H1 (cell line): ENCODE data around the gene ECEL1. TPM values are rescaled to one million over a fixed set of nuclear protein-coding genes. Genes with fewer than 3 reads are reported as not detected.

Source experiments
- CTCF ChIA-PET: fragments of 300-600 bp; sonication (Branson Sonifier 250); formaldehyde crosslinking; loops from one replicate; lab custom pipeline; 2021; ENCODE audit not compliant: partially characterized antibody; lab: Charles Lee
- POLR2A ChIA-PET: fragments of 300-600 bp; sonication (Branson Sonifier 250); formaldehyde crosslinking; loops from one replicate; lab custom pipeline; 2021; ENCODE audit warnings: inconsistent platforms; ENCODE audit not compliant: partially characterized antibody; lab: Charles Lee
- DNase-seq, 2 experiments: peaks; one replicate each; pipeline versions ENCODE4 v3.0.0 to v3.0.0-alpha.2; 2010 to 2022; ENCODE audit warnings: low spot score in 2 of 2, low read depth in 1 of 2, mixed read lengths in 1 of 2
- FAIRE-seq: peaks from 2 replicates; lab custom pipeline; 2011; peaks lifted over from hg19 to GRCh38; lab: Jason Lieb, UNC
- H2AFZ ChIP-seq: 2 replicates; pipeline ENCODE4 v1.8.1; 2012; ENCODE audit warnings: low read length, inconsistent platforms
- H2AK5ac ChIP-seq: 2 replicates; pipeline ENCODE4 v1.6.1; 2013; ENCODE audit warnings: low read depth, low read length
- H2BK120ac ChIP-seq: replicated peaks from 2 replicates; pipeline ENCODE3; 2013; ENCODE audit warnings: low read depth, low read length, inconsistent platforms
- H2BK12ac ChIP-seq: 2 replicates; pipeline ENCODE4 v1.6.1; 2013; ENCODE audit warnings: low read depth, low read length
- H2BK15ac ChIP-seq: 2 replicates; pipeline ENCODE4 v1.6.1; 2013; ENCODE audit warnings: low read length
- H2BK20ac ChIP-seq: 2 replicates; pipeline ENCODE4 v1.6.1; 2013; ENCODE audit warnings: low read length
- H2BK5ac ChIP-seq: 2 replicates; pipeline ENCODE4 v1.6.1; 2013; ENCODE audit warnings: low read depth, low read length
- H3K14ac ChIP-seq: 2 replicates; pipeline ENCODE4 v1.6.1; 2013; ENCODE audit warnings: inconsistent platforms; ENCODE audit not compliant: insufficient read length
- H3K18ac ChIP-seq: 2 replicates; pipeline ENCODE4 v1.6.1; 2013; ENCODE audit warnings: low read length; ENCODE audit errors: extremely low read depth
- H3K23ac ChIP-seq: 2 replicates; pipeline ENCODE4 v1.6.1; 2013; ENCODE audit warnings: inconsistent platforms; ENCODE audit not compliant: insufficient read length
- H3K23me2 ChIP-seq: 2 replicates; pipeline ENCODE4 v1.6.1; 2013; ENCODE audit warnings: low read depth, low read length
- H3K27ac ChIP-seq: 2 replicates; pipeline ENCODE4 v1.6.1; 2011; ENCODE audit warnings: low read depth, low read length, inconsistent platforms
- H3K27me3 ChIP-seq, 4 experiments: replicated peaks in 1 of 4; 1 replicate in 1 of 4; 2 replicates in 3 of 4; pipeline versions ENCODE4 v1.6.1 to v1.8.1; 2011 to 2013; ENCODE audit warnings: low read length in 3 of 4, mild to moderate bottlenecking in 3 of 4, inconsistent platforms in 2 of 4, mixed read lengths in 2 of 4, moderate library complexity in 1 of 4; ENCODE audit not compliant: control insufficient read depth in 3 of 4, insufficient read depth in 3 of 4; ENCODE audit errors: extremely low read depth in 1 of 4
- H3K36me3 ChIP-seq, 4 experiments: 2 replicates each; pipeline versions ENCODE4 v1.6.1 to v1.8.1; 2011 to 2013; ENCODE audit warnings: mild to moderate bottlenecking in 4 of 4, low read length in 3 of 4, moderate library complexity in 2 of 4, control low read depth in 1 of 4, inconsistent platforms in 1 of 4; ENCODE audit not compliant: insufficient read depth in 4 of 4, control insufficient read depth in 2 of 4
- H3K4ac ChIP-seq: replicated peaks from 2 replicates; pipeline ENCODE3; 2013; ENCODE audit warnings: low read length, low read depth, mixed read lengths, inconsistent platforms; ENCODE audit not compliant: insufficient read length
- H3K4me1 ChIP-seq, 4 experiments: replicated peaks in 1 of 4; 1 replicate in 1 of 4; 2 replicates in 3 of 4; pipeline versions ENCODE4 v1.6.1 to v1.8.1; 2011 to 2013; ENCODE audit warnings: low read length in 3 of 4, inconsistent platforms in 2 of 4, mixed read lengths in 1 of 4; ENCODE audit not compliant: insufficient read depth in 4 of 4, control insufficient read depth in 3 of 4
- H3K4me2 ChIP-seq, 2 experiments: 2 replicates each; pipeline versions ENCODE4 v1.6.1 to v1.8.1; 2011 to 2013; ENCODE audit warnings: low read depth in 2 of 2, low read length in 2 of 2, control low read depth in 1 of 2, inconsistent platforms in 1 of 2, mild to moderate bottlenecking in 1 of 2; ENCODE audit not compliant: insufficient read depth in 1 of 2
- H3K4me3 ChIP-seq, 4 experiments: fragments of 200-600, 300-600 bp in 1 of 4; sonication (generic), shearing (Covaris generic), sonication (Bioruptor Twin) in 1 of 4; 2 replicates each; pipeline versions ENCODE4 v1.5.1 to v1.8.1; 2011 to 2016; ENCODE audit warnings: low read length in 4 of 4, low read depth in 3 of 4, control low read depth in 2 of 4, inconsistent platforms in 2 of 4, mild to moderate bottlenecking in 2 of 4, mixed read lengths in 1 of 4, moderate library complexity in 1 of 4; ENCODE audit not compliant: insufficient read depth in 2 of 4; ENCODE audit errors: extremely low read depth in 1 of 4
- H3K56ac ChIP-seq: replicated peaks from 2 replicates; pipeline ENCODE3; 2013; ENCODE audit warnings: low read depth, mild to moderate bottlenecking, mixed read lengths, low read length, inconsistent platforms; ENCODE audit not compliant: insufficient read length
- H3K79me1 ChIP-seq: 2 replicates; pipeline ENCODE4 v1.6.1; 2013; ENCODE audit warnings: low read depth, low read length, control low read depth
- H3K79me2 ChIP-seq, 2 experiments: 2 replicates each; pipeline versions ENCODE4 v1.6.1 to v1.8.1; 2012 to 2013; ENCODE audit warnings: low read length in 2 of 2, mild to moderate bottlenecking in 2 of 2, inconsistent platforms in 1 of 2; ENCODE audit not compliant: insufficient read depth in 2 of 2, control insufficient read depth in 1 of 2
- H3K9ac ChIP-seq, 4 experiments: replicated peaks in 1 of 4; 1 replicate in 1 of 4; 2 replicates in 3 of 4; pipeline versions ENCODE4 v1.6.1 to v1.8.1; 2011 to 2013; ENCODE audit warnings: low read depth in 3 of 4, low read length in 3 of 4, control low read depth in 2 of 4, mild to moderate bottlenecking in 2 of 4, moderate library complexity in 2 of 4, inconsistent platforms in 1 of 4; ENCODE audit errors: extremely low read depth in 1 of 4
- H3K9me3 ChIP-seq, 2 experiments: 2 replicates each; pipeline versions ENCODE4 v1.6.1 to v1.8.1; 2012 to 2013; ENCODE audit warnings: mild to moderate bottlenecking in 2 of 2, moderate library complexity in 2 of 2, control low read depth in 1 of 2, inconsistent platforms in 1 of 2, low read depth in 1 of 2, low read length in 1 of 2, mixed read lengths in 1 of 2; ENCODE audit not compliant: insufficient read depth in 2 of 2
- H4K20me1 ChIP-seq, 2 experiments: replicated peaks in 1 of 2; 2 replicates each; pipeline versions ENCODE3 to v1.8.1; 2011 to 2013; ENCODE audit warnings: inconsistent platforms in 2 of 2, low read length in 2 of 2, mild to moderate bottlenecking in 1 of 2; ENCODE audit not compliant: insufficient read depth in 2 of 2, control insufficient read depth in 1 of 2
- H4K5ac ChIP-seq: 2 replicates; pipeline ENCODE4 v1.6.1; 2013; ENCODE audit warnings: low read length, low read depth, mixed read lengths, inconsistent platforms; ENCODE audit not compliant: insufficient read length
- H4K8ac ChIP-seq: 2 replicates; pipeline ENCODE4 v1.8.0; 2013; ENCODE audit warnings: mild to moderate bottlenecking, moderate library complexity, low read length, inconsistent platforms; ENCODE audit not compliant: insufficient read depth; ENCODE audit errors: extremely low read depth
- H4K91ac ChIP-seq: replicated peaks from 2 replicates; pipeline ENCODE3; 2013; ENCODE audit warnings: low read length, mixed read lengths, inconsistent platforms; ENCODE audit not compliant: insufficient read length
- BCL11A ChIP-seq, 2 experiments: IDR thresholded peaks; one replicate each; pipeline ENCODE4 v1.6.1; 2011; ENCODE audit warnings: low read depth in 2 of 2, low read length in 2 of 2, mild to moderate bottlenecking in 2 of 2
- HDAC2 ChIP-seq, 2 experiments: fragments of 300-600 bp in 1 of 2; sonication (generic) in 1 of 2; IDR thresholded peaks; 2 replicates each; pipeline ENCODE4 v1.6.1; 2011 to 2012; ENCODE audit warnings: low read depth in 2 of 2, low read length in 2 of 2, mild to moderate bottlenecking in 2 of 2, moderate library complexity in 2 of 2, borderline replicate concordance in 1 of 2, inconsistent platforms in 1 of 2
- KDM4A ChIP-seq: IDR thresholded peaks from one replicate; pipeline ENCODE4 v1.7.1; 2012; ENCODE audit warnings: low read depth, mild to moderate bottlenecking, moderate library complexity, low read length, inconsistent platforms; ENCODE audit not compliant: severe bottlenecking
- POU5F1 ChIP-seq: IDR thresholded peaks from 2 replicates; pipeline ENCODE4 v1.6.1; 2011; ENCODE audit warnings: low read depth, mild to moderate bottlenecking, low read length, moderate library complexity
- RNF2 ChIP-seq: fragments of 200-900, 300-1000 bp; sonication (generic); IDR thresholded peaks from 2 replicates; pipeline ENCODE4 v1.7.1; 2016; ENCODE audit warnings: borderline replicate concordance, low read depth, mild to moderate bottlenecking, antibody characterized with exemption, low read length; ENCODE audit not compliant: poor library complexity, severe bottlenecking; ENCODE audit errors: missing control alignments
- SAP30 ChIP-seq: fragments of 300-600 bp; sonication (generic); IDR thresholded peaks from 2 replicates; pipeline ENCODE4 v1.7.1; 2012; ENCODE audit warnings: low read length, moderate library complexity, mild to moderate bottlenecking, inconsistent platforms; ENCODE audit not compliant: insufficient read depth, insufficient replicate concordance
- SIN3A ChIP-seq, 2 experiments: IDR thresholded peaks in 1 of 2; conservative IDR thresholded peaks in 1 of 2; 2 replicates each; pipeline ENCODE4 v1.6.1; 2011 to 2012; ENCODE audit warnings: low read length in 2 of 2, improper control_type of control experiment in 1 of 2, low read depth in 1 of 2, mild to moderate bottlenecking in 1 of 2
- WGBS, 2 experiments: shearing (Covaris generic) in 1 of 2; methylation state at CpG; one replicate each; pipeline versions ENCODE4 v1.1.6 to v1.1.7; 2013 to 2015; ENCODE audit warnings: low lambda C conversion rate in 2 of 2, mixed read lengths in 2 of 2, inconsistent platforms in 1 of 2, low coverage in 1 of 2, missing lambda C conversion rate in 1 of 2; ENCODE audit not compliant: insufficient replicate concordance in 2 of 2, insufficient coverage in 1 of 2, insufficient read length in 1 of 2; ENCODE audit errors: extremely low coverage in 1 of 2, missing lambda C conversion rate in 1 of 2; 5-methylcytosine and 5-hydroxymethylcytosine counted together
- polyA plus RNA-seq, 7 experiments: library from polyadenylated mRNA; depleted of rRNA in 3 of 7; stranded (reverse) in 5 of 7; unstranded in 2 of 7; fragments of >200 nt in 5 of 7; fragments of 200-250 nt in 2 of 7; gene quantifications; 1 replicate in 5 of 7; 2 replicates in 1 of 7; 4 replicates in 1 of 7; pipeline versions ENCODE4 v1.2.1 to v1.2.3, GENCODE V29; 2011 to 2013; ENCODE audit warnings: missing spikeins in 2 of 7, mixed read lengths in 2 of 7
- total RNA-seq: library from RNA; stranded (reverse); fragmentation: NEBNext Ultra II Directional; extraction: Animal tissue kit (Norgen Biotek cat#: 25700); gene quantifications from 2 replicates; pipeline ENCODE4 v1.2.1, GENCODE V29; 2021
- TF ChIP-seq, protein P1 (sequence below): IDR thresholded peaks from 2 replicates; pipeline ENCODE4 v1.6.1; 2012; ENCODE audit warnings: inconsistent platforms

Gene ECEL1
- total and polyA plus RNA-seq, 2 of the 8 experiments (the other 6 are each of a cell fraction or from before 2014, with no cell fraction given) = 7.7 to 20.2 TPM

DNA sequence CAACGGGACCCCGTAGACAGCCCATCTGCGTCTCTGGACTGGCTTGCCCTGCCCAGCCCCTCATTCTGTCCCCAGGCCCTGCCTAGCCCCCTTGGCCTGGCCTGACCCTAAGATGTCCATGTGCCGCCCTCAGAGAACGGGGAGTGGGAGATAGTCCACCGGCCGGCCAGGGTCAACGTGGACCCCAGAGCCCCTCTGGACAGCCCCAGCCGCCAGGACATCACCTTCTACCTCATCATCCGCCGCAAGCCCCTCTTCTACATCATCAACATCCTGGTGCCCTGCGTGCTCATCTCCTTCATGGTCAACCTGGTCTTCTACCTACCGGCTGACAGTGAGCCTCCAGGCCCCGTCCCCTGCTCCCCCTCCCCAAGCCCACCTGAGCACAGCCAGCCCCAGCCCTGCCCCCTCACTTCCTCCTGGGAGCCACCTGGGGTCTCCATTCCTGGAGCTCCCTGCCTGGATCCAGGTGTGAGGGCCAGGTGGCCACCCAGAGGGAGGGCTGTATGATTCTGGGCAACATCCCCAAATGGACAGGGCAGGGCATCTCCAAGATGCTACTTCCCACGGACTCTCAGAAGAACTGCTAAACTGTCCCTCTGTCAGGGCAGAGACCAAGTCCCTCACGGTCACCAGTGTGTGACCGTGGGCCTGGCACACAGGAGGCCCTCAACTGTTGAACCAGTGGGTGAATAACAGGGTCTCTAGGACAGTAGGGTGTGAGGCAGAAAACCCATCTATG, 42.3 kb upstream of the ECEL1 start:
- no peaks in the 10 kb centered on the region for H3K36me3 ChIP-seq
- H3K27me3 ChIP-seq = peaks cover 0 to 8% (median 0%) of the 10 kb centered on the region in 4 experiments; a peak in 2 of 7 replicates
- FAIRE-seq = no peak
- H2AK5ac ChIP-seq = no peak overlapping the region
- no peaks in the 10 kb centered on the region for H3K23me2 ChIP-seq
- H3K56ac ChIP-seq = no peak overlapping the region
- H3K4ac ChIP-seq = no peak overlapping the region
- H4K91ac ChIP-seq = no peak overlapping the region
- H3K23ac ChIP-seq = no peak overlapping the region
- 91% methylated on average over 11 of the region's 17 CpGs; no CpG with 5 or more reads in 1 of the 2 experiments for WGBS, 2 experiments
- no peak overlapping the region for H2BK12ac ChIP-seq
- H3K4me2 ChIP-seq = no peak overlapping the region
- H4K20me1 ChIP-seq = no peaks in the 10 kb centered on the region
- H2BK5ac ChIP-seq = no peak overlapping the region
- H3K9me3 ChIP-seq = no peaks in the 10 kb centered on the region
- no peak overlapping the region for H2BK120ac ChIP-seq
- CTCF ChIA-PET = interaction anchor here (1.3 to 1.6 kb wide), 2 partner anchors 17 to 37 kb away, joined by 3 to 4 read pairs; no protein-coding TSS in a partner anchor
- TF ChIP-seq RNF2 (no peak), SIN3A (conservative IDR thresholded peaks at IDR 0.05 in 1 of 2, IDR thresholded peaks at IDR 0.05 in 1 of 2; ENCODE audit: low read depth in 1 of 2, low read length in 2 of 2) (no peak), SAP30 (no peak), HDAC2 (IDR thresholded peaks at IDR 0.05; ENCODE audit: borderline replicate concordance in 1 of 2, low read depth in 2 of 2, low read length in 2 of 2) (no peak), POU5F1 (no peak), BCL11A (IDR thresholded peaks at IDR 0.05; ENCODE audit: low read depth in 2 of 2, low read length in 2 of 2) (no peak), KDM4A (no peak)
- TF ChIP-seq, protein P1, sequence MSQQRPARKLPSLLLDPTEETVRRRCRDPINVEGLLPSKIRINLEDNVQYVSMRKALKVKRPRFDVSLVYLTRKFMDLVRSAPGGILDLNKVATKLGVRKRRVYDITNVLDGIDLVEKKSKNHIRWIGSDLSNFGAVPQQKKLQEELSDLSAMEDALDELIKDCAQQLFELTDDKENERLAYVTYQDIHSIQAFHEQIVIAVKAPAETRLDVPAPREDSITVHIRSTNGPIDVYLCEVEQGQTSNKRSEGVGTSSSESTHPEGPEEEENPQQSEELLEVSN = no peak
- TF ChIP-seq, all 59 proteins: peak for 0
- Histone ChIP-seq H2BK15ac (no peak overlapping the region), H3K9ac (no peak overlapping the region), H2BK20ac (no peak overlapping the region), H4K8ac (no peak overlapping the region), H3K4me3 (no peak overlapping the region), H3K79me2 (no peaks in the 10 kb centered on the region), H3K18ac (no peak overlapping the region), H4K5ac (no peak overlapping the region), H2AFZ (no peak overlapping the region), H3K4me1 (peaks cover 0 to 11% (median 2%) of the 10 kb centered on the region in 4 experiments; a peak in 5 of 7 replicates), H3K27ac (no peak overlapping the region), H3K79me1 (no peaks in the 10 kb centered on the region), H3K14ac (no peak overlapping the region)
- no peak for DNase-seq
- POLR2A ChIA-PET = interaction anchor here (1.0 to 1.8 kb wide), 2 partner anchors 10 to 15 kb away, joined by 4 to 5 read pairs; partner anchors contain the start of gene PRSS56
